NCI-H526 (cell line): ENCODE results near the gene SYNJ2.

Source experiments
- DNase-seq, 2 experiments: peaks; one replicate each; lab custom pipeline; 2025; lab: John Stamatoyannopoulos, UW

Gene SYNJ2

DNA sequence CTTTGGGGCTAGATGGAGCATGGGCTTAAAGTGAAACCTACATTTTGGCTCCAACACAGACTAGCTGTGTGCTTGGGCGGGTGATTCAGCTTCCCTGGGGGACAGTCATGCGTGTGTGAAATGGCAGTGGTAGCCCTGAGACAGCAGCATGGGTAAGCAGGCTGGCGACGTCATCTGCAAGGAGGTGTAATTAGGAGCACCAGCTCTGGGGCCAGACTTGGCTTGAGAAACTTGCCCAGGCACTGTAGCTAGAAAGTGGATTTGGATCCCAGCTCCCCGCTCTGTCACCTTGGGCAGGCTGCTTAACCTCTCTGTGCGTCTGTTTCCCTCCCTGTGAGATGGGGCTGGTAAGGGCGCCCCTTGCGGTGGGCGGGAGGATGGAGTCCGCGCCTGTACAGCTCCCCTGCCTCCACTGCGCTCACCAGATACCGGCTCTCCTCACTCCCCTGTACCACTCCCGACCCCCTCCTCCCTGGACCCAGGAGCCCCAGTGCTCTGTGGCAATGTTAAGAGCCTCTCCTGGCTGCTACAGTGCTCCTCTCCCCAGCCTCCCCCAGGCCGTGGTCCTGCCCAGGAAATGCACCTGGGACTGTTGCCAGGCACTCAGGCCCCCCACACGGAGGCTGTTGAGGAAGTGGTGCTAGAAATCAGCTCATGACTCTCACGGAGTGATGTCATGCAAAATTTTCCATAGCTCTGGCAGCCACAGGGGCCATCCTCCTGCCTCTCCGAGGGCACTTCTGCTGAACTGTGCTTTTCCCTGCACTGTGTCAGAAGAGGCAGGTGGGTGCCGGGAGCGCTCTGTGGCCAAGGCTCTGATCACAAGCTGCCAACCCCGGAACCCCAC lies 44.6 kb downstream of the SYNJ2 start:
- DNase-seq = no peak

DNA sequence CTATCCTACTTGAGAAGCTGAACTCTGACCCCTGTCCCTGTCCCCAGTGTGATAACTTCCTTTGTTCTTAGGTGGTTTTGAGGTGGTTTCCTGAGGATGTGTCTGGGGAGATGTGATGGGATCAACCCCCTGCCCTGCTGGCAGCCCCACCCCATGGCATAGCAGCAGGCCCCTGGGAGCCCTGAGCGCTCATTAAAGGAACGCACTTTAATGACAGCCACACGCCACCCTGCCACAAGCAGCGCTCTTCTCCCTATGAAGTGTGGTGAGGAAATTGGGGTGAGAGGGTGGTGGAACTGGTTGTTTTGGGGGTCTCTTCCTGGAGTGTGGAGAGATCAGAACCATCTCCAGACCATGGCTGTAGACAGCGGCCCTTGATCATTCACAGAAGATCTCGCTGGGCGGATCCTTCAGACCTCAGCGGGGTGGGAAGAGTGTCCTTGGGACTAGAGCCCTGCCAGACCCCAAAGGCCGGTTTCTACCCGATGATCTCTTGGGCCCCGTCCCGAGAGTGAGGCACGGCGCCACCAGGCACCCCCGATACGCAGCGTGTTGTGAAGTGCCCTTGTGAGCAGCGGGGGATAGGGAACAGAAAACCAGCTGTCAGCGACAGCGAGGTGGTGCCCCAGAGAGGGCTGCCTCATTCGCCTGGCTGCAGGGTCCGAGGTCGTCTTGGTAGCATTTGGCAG lies 45.4 kb downstream of the SYNJ2 start:
- no peak for DNase-seq

DNA sequence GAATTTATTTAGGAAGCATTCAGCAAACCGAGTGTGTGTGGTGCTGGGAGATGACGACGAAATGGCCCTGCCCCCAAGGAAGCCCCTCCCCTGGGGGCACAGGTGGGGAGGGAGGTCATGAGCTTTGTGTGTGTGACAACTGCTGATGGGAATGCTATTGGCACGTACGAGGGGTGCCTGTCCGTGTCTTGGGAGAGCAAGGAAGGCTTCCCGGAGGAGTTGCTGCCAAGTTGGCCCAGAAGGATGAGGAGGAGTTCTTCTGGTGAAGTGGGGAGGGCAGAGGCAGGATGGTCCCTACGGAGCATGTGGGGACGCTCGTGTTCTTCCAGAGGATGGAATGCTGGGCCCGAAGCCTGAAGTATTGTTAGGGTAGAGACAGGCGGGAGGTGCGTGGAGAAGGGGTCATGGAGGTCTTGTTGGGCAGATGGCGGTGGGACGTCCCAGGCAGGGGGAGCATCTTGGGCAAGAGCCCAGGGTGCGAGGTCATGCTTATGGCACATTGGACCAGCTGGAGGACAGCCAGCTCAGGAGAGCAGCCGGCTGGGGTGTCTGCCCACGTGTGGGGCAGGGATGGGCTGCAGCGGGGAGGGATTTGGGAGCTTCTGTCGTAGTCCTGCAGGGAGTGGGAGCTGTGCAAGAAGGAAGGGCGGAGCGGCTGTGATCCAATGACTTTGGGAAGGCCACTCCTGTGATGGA lies 46.1 kb downstream of the SYNJ2 start:
- no peak for DNase-seq

DNA sequence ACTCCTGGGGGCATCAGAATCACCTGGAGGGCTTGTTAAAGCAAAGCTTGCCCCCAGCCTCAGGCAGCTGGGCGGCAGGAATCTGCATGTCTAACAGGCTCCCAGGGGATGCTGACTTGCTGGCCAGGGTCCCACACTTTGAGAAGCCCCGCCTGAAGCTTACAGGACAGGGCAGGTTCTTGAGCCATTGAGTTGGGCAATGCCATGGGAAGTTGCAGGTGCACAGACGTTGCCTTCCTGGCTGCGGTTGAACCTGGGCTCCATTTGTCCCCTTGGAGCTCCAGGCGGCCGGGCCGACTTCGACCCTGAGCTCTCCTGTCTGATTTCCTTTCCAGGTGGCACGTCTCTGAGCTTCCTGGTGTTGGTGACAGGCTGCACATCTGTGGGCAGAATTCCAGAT lies 46.8 kb downstream of the SYNJ2 start:
- DNase-seq = no peak

DNA sequence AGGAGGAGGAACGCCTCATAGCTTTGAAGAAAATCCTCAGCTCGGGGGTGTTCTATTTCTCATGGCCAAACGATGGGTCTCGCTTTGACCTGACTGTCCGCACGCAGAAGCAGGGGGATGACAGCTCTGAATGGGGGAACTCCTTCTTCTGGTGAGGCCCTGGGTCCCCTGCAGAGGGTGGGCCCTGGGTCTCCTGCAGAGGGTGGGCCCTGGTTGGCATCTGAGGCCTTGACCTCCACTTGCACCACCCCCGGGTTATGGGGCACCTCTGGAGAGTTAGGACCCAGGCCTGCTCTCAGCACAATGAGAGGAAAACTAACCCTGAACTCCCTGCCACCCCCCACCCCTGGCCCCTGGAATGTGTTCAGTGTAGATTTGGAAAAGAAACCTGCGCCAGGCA lies 47.2 kb downstream of the SYNJ2 start:
- DNase-seq = no peak

DNA sequence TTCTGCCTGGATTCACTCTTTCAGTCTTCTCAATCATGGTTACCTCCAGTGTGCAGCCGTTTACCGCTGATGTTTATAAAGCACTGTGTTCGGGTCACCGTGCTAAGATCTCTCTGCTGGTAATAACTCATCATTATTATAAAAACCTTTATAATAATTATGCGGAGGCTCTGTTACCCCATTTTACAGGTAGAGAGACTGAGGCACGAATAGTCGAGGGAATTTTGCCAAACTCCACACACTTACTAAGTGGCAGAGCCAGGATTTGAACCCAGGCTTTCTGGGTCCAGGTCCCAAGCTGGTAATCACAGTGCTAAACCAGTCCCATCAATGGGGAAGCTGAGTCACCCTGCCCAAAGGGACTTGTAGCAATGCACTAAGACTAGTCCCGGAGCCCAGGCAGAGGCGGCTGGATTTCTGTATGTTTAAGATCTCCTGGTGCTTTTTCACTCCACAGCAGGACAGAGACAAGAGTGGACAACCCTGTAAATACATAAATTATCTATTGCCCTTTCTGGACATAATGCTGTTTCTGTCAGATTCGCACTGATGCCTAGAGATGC lies 48.1 kb downstream of the SYNJ2 start:
- DNase-seq = no peak

DNA sequence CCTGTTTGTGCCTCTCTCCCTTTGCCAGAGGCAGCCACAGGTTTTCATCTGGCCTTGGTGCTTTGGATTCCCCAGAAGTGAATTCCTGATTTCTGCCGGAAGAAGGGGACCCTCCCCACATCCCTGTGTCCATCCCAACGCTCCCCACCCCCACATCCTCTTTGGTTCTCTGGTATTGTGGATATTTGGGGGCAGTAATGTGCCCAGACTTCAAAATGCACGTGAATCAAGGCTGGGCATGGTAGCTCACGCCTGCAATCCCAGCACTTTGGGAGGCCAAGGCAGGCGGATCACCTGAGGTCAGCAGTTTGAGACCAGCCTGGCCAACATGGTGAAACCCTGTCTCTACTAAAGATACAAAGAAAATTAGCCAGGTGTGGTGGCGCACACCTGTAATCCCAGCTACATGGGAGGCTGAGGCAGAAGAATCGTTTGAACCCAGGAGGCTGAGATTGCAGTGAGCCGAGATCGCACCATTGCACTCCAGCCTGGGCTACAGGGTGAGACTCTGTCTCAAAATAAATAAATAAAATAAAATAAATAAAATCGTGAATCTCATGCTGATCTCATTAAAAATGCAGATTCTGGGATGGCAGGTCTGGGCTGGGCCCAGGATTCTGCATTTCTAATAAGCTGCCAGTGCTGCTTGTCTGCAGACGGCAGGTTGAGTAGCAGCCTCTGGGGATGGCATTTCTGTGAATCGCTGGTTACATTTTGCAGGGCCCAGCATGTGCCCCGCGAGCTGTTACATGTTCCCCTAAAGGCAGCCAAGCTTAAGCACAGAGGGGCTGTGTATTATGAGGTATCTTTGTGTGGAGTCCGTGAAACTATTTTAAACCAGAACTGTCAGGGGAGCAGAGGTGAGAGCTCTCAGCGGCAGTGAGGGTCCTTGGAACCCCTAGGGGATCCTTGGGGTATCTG lies 49.0 kb downstream of the SYNJ2 start:
- no peak for DNase-seq

DNA sequence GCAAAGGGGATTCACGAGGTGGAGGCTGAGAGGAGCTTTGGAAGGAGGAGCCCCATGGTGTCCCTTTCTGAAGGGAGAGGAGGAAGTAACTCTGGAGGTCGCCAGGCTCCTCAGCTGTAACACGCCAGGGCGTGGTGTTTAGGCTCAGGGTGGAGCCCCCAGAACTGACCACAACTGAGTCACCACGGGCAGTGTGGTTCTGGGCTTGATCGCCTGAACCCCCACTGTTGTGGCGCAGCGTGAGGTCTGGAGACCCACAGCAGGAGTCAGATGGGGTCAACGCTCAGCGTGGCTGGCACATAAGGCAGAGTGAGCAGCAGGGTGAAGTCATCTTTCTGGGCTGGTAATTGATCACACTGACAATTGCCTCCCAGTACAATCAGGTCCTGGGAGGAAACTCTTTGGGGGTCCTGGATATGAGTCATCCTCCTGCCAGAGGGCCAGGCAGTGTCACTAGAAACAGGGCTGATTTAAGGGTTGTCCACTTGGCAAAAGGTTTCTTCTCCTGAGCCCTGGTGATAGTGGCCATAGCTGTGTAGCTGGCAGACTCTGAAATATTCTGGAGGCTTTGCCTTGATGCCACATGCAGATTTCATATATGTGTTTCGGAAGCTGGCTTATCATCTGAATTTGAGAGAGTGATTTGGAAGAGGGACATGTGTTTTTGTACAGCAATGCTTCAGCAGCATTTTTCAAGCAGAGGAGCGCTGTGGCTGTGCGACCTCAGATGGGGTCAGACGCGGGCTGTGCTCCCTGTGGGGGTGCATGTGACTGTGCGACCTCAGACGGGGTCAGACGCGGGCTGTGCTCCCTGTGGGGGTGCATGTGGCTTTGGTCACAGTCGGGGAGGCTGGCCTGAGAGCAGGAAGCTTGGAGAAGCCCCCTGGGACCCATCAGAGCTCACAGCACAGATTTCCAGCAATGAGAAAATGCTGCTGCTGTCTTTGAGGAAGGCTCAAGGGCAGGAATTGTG lies 50.0 kb downstream of the SYNJ2 start:
- no peak for DNase-seq

DNA sequence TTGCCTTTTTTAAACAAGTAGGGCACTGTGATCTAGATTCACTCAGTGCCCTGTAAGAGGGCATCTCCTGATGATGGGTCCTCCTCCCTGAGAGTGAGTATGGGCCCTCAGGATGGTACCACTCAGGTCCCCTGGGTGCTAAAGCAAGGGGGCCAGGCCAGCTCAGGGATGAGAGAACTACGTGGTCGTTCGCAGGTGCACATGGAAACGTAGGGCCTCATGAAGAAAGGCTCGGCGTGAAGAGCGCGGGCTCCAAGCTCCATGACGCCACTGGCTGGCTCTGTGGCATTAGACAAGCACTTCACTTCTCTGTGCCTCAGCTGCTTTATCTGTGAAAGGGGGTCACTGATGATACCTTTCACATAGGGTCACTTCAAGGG lies 50.7 kb downstream of the SYNJ2 start:
- DNase-seq = no peak

DNA sequence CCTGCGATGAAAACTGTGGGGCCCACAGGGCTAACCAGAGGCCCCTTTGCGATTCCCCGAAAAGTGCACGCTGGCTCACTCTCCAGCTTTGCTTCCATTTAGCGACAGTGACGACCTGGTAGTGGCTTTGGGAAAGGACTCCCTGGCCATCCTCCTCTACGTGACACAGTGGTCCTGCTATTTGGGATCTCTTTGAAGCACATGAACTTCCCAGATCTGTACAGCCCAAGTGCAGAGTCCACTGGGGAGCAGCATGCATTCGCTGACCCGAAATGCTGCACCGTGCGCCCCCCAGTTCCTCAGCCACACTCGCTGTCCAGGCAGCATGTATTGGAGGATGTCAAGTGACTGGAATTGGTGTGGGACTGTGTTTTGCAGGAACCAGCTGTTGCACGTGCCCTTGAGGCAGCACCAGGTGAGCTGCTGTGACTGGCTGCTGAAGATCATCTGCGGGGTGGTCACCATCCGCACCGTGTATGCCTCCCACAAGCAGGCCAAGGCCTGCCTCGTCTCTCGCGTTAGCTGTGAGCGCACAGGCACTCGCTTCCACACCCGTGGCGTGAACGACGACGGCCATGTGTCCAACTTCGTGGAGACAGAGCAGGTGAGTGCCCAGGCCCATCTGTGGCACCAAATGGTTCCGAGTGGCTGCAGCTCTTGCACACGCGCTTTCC lies 51.6 kb downstream of the SYNJ2 start:
- DNase-seq = no peak

DNA sequence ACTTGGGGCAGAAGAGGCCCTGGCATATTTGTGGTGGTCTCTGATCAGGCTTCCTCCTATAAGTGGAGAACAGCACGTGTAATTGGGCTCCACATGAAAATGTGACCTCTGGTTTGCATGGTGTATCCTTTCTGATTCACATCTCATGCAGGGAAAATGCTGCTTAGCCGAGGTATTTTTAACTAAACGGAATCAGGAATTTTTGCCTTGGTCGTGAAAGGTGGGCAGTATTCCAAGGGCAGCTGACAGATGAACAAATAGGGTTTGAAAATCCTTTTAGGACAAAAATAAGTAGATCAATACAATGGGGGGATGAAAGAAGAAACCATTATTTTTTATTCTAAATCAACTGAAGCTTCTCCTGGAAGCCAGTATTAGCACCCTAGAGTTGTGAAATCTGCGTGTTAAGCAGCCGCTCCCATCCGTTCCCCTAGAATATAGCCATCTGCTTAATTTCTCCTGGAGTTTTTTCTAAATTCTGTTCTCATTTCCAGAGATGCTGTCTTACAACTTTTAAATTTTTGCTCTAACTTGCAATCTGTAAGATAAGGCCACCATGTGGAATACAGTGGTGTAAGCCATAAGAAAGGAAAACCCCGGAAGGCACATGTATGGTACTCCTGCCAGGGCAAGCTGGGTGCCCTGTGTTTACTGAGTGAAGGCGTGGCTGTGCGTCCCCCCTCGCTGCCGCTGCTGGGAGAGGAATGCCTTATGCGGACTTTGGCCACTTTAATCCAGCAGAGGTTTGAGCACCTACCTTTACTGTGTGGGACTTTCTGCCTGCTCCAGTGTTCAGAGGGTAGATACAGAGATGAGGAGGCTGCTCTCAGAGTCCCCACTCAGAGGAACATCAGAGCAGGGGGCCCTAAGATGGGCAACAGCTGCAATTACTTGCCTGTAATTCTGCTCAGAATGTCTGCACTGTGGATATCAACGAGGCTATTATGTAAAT lies 52.4 kb downstream of the SYNJ2 start:
- DNase-seq = peak in 1 of 2 experiments; percentile 65

DNA sequence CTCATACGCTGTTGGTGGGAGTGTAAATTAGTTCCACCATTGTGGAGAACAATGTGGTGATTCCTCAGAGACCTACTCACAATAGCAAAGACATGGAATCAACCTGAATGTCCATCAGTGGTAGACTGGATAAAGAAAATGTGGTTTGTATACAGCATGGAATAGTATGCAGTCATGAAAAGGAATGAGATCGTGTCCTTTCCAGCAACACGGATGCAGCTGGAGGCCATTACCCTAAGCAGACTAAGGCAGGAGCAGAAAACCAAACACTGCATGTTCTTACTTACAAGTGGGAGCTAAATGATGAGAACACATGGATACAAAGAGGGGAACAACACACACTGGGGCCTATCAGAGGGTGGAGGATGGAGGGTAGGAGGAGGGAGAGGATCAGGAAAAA lies 54.6 kb downstream of the SYNJ2 start:
- DNase-seq = no peak

DNA sequence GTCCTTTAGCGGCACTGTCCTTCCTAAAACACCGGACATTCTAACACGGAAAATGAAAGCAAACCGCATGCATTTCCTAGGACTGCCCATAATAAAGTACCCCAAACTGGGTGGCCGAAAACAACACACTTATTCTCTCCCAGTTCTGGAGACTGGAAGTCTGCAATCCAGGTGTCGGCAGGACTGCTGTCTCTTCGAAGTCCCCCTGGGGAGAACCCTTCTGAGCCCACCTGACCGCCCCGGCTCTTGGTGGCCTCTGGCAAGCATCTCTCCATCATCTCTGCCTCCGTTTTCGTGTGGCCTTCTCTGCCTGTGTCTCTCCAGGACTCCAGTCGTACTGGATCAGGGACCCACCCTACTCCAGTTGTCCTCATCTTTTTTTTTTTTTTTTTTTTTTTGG lies 55.4 kb downstream of the SYNJ2 start:
- DNase-seq = no peak

DNA sequence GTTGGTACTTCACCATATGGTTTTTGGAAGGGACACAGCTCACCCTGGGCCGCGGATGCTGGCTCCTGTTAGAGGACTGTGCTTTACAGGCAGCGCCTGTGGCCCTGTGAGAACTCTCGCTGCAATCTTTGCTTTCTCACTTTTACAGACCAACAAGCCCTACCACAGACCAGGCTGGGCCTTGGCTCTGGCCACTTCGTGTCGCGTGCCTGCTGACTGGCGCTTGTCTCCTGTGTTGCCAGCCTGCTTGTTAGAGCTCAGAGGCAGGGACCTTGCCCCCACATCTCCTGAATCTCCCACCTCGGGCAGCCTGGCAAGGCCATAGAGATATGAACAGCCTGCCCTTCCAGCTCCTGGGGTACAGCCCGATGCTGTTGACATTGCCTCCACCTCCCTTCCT lies 56.1 kb downstream of the SYNJ2 start:
- no peak for DNase-seq

DNA sequence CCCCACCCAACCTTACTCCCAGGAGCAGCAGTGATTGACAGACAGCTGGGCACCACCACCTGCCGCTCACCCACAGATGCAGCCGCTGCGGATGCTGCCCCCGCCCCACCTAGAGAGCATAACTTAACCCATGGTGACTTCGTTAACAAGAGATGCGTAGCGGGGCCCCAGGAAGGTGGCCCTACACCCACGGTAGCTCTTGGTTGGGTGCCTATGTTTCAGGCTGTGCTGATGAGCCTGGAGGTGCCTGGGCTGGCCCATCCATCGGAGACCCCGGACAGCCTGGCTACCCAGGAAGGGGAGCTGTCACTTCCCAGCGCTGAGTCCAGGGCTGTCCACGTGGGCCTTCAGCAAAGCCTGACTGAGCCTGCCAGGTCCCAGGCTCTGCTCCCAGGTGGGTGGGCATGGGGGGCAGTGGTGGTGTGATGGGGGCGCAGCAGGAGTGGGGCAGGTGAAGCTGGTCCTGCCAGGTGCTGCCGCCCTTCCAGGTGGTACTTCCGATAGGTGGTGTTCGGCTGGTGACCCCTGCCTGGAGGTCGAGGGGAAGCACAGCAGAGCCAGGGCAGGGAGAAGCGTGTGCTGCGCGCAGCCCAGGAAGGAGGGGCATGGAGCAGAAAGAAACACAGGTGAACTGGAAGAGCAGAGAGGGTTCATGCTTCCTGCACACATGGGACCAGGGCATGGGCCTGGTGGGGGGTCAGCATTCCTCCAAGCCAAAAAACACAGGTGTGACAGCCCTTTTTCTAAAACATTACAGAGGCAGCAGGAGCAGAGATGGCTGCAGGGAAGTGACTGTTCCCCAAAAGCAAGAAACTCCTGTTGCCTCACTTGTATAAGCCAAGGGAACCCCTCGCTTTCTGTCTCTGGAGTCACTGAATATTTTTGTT lies 56.9 kb downstream of the SYNJ2 start:
- DNase-seq = no peak

DNA sequence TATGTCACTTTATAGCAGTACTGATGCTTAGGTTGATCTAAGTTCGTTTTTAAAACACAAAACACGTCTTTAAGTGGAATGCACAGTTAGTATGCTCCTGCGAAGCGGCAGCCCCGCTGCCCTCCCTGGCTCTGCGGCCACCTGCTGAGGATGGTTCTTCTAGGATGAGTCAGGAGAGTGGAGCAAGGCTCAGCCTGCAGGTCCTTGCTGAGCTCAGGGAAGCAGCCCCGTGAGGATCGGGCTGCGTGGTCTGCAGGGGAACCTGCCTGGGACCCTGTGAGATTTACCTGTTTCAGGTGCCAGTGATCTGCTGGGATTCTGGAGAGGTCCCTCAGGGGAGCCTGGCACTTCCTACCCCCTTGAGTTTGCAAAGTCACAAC lies 57.5 kb downstream of the SYNJ2 start:
- no peak for DNase-seq

DNA sequence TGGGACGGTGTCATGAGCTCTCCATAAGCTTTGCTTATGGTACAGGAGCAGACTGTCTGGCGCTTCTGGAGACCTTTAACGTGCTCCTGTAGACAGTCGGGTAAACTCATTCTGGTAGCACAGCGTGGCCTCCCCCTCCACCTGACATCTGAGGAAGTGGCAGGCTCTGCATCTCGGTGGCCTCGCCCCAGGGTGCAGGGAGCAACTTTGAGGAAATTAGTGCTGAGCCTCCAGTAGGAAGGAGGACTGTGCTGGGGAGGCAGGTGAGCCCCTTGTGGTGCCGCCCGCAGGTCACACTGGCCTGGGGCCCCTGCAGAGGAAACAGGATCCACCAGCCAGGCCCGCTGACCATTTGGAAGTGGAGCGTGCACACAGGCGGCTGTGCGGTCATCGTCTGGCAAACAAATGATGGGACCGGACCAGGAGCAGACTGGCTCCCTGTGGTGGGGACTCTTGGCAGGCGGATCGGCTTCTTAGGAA lies 57.9 kb downstream of the SYNJ2 start:
- no peak for DNase-seq
